ENCODE results near the gene SFRP4.

The SFRP4 gene

DNA sequence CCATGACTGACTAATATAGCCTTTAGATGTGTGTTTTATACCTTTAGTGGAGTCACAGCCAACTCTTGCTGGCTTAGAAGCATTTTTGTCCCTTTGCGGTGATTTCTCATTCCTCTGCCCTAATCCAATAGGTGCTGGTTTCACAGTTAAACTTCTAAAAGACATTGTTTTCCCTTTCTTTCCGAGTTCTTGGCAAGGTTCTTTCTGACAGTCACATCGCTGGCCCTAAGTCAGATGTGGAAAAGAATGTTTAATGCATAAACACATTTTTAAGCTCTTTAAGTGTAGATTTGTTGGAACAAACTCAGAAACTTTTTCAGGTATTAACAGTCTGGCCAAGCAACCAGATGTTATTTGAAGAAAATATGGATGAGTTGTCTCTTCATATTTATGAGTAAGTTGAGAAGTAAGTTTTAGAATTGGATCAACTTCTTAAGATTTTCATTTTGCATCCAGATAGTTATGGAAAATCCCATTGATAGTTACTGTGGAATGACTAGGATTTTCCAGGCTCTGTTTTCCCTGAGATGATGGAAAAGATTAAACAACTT lies 7.9 kb upstream of the SFRP4 start:
- DNase-seq = no peak

DNA sequence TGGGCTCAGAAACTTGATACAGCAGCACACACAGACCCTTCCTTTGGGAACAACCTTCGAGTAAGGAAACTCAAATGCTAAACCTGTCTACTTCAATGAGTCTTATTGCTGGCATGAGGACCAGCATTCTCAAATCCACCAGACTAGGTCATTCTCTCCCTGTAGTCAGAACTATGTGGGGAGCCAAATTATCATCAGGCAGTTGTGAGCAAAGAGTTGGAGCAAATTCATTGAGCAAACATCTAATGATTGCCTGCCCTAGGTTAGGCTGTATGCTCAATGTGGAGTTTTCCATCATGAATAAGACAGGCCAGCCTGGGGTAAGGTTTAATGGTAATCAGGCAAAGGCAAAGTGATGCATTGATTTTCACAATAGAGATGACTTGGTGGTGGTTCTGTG lies 7.4 kb upstream of the SFRP4 start:
- no peak for DNase-seq

- no peak for DNase-seq
Measured at GRCh38 chr7:37921876-37922275, 5.3 kb upstream of the SFRP4 start.

DNA sequence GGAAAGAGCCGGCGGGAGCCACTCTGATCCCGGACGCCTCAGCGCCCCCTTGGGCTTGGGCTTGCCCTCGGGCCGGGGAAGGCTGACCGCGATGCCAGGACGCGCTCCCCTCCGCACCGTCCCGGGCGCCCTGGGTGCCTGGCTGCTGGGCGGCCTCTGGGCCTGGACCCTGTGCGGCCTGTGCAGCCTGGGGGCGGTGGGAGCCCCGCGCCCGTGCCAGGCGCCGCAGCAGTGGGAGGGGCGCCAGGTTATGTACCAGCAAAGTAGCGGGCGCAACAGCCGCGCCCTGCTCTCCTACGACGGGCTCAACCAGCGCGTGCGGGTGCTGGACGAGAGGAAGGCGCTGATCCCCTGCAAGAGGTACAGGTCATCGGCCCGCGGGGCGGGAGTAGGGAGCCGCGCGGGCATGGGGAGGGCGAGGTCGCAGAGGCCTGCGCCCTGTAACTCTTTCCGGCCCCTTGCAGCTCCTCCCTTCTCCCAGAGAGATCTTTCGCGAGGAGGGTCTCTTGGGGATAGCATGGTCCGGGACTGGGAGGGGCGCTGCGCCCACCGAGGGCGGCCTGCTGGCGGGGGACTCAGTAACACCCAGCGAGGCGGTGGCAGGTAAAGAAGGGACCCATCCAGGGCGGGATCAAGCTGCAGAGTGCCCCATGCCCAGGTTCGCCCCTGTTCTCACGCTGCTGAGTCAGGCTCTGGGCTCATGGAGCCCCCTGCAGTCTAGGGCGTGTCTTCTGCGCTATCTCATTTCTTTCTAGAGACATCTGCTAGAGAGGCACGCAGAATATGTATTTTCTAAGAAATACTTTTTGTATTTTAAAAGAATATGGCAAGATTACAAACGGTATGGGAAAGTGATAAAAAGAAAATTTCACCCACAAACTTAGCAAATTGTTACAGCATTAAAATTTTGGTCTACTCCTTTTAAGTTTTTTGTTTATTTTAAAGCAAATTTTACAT lies 4.5 kb upstream of the SFRP4 start:
- DNase-seq = peak; percentile 20

DNA sequence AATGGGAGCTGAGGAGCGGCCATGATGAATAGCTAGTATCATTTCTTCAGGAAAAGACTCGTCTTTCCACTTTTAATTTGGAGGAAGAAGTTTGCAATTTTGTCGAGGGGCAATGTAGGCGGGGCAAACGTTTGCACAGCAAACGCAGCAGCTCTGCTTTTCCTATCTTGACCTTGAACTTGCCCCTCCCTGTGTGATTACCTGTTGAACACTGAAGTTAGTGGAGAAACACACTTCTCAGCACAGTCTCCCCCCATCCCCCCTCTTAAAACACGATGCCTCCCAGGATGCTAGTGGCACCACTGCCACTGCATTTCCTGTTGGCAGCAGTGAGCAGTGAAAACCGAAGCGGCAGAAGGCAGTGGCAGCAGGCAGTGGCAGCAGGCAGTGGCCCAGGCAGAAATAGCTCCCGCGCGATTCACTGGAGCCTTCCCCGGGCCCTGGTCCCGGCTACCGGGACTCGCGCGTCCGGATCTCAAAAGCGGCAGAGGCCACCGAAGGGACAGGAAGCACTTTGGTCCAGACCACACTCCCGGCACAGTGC lies 3.8 kb upstream of the SFRP4 start, which contains the start of gene EPDR1:
Gene EPDR1, plus strand, starts transcription at position 336 of the 544 bp plus-strand sequence. CDS start 300 bp downstream, outside the sequence.
- DNase-seq = peak; percentile 54

GRCh38 chr7:37918526-37918925 lies 1.9 kb upstream of the SFRP4 start:
- no peak for DNase-seq

GRCh38 chr7:37916017-37916672 lies 472 bp downstream of the SFRP4 start:
- no peak for DNase-seq

DNA sequence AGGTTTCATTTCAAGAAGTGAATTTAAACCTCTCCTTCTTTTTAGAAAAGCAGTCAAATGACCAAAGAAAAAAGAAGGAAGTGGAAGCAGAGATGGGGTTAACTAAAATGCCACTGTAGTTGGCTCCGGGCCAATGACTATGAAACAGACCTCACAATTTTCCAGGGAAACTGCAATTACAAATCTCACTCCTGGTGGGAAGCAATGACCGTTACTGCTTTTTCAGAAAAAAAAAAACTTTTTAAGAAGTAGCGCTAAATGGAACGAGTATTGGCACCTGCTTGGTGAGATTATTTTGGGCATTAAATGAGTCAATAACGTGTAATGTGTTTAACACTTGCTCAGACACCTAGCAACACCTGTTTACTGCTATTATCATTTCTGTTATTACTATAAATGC lies 1.2 kb downstream of the SFRP4 start:
- no peak for DNase-seq

GRCh38 chr7:37912756-37913155 lies 3.9 kb downstream of the SFRP4 start:
- DNase-seq = no peak

DNA sequence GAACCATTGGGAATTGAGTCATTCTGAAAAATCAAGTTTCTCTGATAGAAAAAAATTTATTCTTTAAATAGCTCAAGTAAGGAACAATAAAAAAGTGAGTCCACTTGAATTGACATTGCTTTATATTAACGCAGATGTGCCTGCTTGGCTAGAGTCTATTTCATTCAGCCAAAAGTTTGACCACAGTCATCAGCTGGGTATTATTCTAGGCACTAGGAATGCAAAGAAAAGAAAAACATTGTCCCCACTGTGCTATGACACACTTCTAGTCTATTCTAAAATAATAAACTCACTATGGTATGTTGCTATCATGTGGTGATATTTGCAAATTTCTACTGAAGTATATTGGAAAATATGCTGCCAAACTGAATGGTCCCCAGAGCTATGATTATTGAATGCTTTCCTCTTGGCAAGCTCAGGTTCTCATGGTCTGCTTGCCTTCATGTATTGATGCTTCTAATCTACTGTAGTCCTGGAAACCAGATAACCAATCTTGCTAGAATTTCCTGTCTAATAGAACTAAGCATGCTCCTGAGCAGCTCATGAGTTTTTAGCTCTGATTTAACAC lies 8.3 kb downstream of the SFRP4 start:
- no peak for DNase-seq

DNA sequence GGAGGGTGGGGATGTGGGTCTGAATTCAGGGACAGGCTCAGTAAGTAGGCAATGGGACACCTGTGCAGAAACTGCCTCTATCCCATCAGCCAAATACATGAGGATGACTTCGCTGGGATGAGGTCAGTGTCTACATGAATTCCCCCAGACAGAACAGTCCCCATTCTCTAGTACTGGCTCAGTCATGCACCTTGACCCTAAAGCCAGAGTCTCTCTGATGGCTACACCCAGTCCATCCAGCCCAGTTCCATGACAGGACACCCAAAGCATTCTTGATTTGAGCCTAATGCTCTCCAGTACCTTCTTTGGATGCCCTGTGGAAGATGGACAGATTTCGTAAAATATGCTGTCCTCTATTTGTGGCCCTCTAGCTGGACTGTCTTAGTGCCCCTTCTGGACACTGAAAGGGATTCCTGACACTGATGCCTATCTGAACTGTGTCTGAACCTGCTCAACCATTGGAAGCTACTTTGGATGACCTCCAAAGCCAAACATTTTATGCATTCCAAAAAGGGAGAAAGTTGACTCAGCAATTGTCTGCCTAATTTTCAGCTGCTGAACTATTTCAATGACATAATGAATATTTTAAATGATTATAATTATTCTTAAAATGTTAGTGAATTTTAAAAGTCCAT lies 14.6 kb downstream of the SFRP4 start:
- DNase-seq = no peak

GRCh38 chr7:37901236-37901827 lies 15.3 kb downstream of the SFRP4 start:
- no peak for DNase-seq

DNA sequence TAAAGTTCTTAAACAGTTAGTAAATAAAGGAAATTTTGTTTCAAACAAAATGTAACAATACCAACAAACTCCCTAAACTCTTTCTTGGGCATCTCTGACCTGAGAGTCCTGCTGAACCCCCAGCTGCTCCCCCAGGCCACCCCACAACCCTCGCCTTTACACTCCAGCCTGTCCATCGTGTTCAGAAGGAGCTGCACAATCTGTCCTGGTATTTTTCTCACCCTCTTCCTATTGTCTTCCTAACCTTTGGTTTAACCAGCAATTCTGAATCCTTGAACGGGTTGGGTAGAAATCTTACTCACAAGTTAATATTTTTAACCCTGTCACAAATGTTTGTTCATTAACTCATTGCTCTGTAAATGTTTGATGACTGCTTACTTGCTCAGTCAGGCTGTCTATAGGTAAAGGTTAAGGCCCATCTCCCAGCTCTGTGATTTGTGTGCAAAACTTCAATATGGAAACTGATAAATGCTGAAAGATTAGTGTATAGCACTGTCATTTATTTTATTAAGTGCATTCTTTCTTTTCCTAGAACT lies 16.8 kb downstream of the SFRP4 start:
- DNase-seq = no peak

GRCh38 chr7:37894671-37895070 lies 21.9 kb downstream of the SFRP4 start:
- DNase-seq = no peak

DNA sequence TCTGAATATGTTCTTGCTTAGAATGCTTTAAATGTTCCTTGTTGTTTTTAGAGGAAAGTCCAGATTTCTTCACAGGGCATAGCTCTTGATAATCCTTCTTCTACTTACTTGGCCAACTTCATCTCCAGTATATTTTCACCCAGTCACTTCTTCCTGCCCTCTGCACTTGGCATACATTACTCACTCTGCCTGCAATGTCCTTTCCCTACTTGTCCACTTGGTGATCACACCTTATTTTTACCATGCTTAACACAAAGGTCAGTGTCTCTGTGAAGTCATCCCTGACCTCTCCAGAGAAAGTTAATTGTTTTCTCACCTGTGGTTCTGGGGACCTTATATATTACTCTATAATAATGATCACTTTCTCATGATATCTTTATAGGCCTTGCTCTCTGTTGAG lies 23.3 kb downstream of the SFRP4 start:
- no peak for DNase-seq

GRCh38 chr7:37882086-37882485 lies 34.5 kb downstream of the SFRP4 start:
- DNase-seq = no peak

Measured in COR-L47 (cell line).